HepG2 (cell line): ENCODE measurements around the gene THOP1. TPM values are rescaled to one million over a fixed set of nuclear protein-coding genes. Genes with fewer than 3 reads are reported as not detected.
A peak's percentile ranks its signal among the peaks of the same experiment; 100 is the strongest.

Source experiments
- AKNA ChIP-seq: sonication (generic); formaldehyde crosslinking; IDR thresholded peaks from 2 replicates; pipeline ENCODE4 v1.4.0; 2020; ENCODE audit warnings: missing genetic modification reagents, borderline replicate concordance
- BORCS8-MEF2B ChIP-seq: sonication (generic); formaldehyde crosslinking; IDR thresholded peaks from 2 replicates; pipeline ENCODE4 v1.8.0; 2022; ENCODE audit warnings: mild to moderate bottlenecking, missing genetic modification reagents
- CCAR2 ChIP-seq: fragments of 200-400 bp; formaldehyde crosslinking; optimal IDR thresholded peaks from 2 replicates; pipeline ENCODE3; 2018; ENCODE audit warnings: low read depth, mild to moderate bottlenecking, low read length, moderate library complexity
- ELK4 ChIP-seq: sonication (generic); formaldehyde crosslinking; IDR thresholded peaks from 2 replicates; pipeline ENCODE4 v1.9.0; 2021; ENCODE audit warnings: missing genetic modification reagents, borderline replicate concordance
- KAT7 ChIP-seq: IDR thresholded peaks from 2 replicates; pipeline ENCODE4 v1.6.1; 2018; ENCODE audit warnings: borderline replicate concordance, missing compliant biosample characterization
- NFE2 ChIP-seq: sonication (generic); formaldehyde crosslinking; IDR thresholded peaks from 2 replicates; pipeline ENCODE4 v1.4.0; 2020; ENCODE audit warnings: missing genetic modification reagents
- SAFB2 ChIP-seq: sonication (generic); formaldehyde crosslinking; IDR thresholded peaks from 2 replicates; pipeline ENCODE4 v1.5.1; 2020; ENCODE audit warnings: missing genetic modification reagents, low read depth, mild to moderate bottlenecking, borderline replicate concordance
- SKI ChIP-seq: fragments of 450-650 bp; IDR thresholded peaks from one replicate; pipeline ENCODE4 v1.6.1; 2018; ENCODE audit warnings: mild to moderate bottlenecking; ENCODE audit not compliant: partially characterized antibody
- SMAD1 ChIP-seq: sonication (generic); formaldehyde crosslinking; IDR thresholded peaks from 2 replicates; pipeline ENCODE4 v1.4.0; 2020; ENCODE audit warnings: missing genetic modification reagents, low read depth, mild to moderate bottlenecking, borderline replicate concordance
- ZBTB26 ChIP-seq: IDR thresholded peaks from 2 replicates; pipeline ENCODE4 v1.6.1; 2016; ENCODE audit warnings: missing compliant biosample characterization, missing genetic modification reagents, borderline replicate concordance
- ZBTB42 ChIP-seq: sonication (generic); formaldehyde crosslinking; IDR thresholded peaks from 2 replicates; pipeline ENCODE4 v1.5.0; 2020; ENCODE audit warnings: mild to moderate bottlenecking, missing genetic modification reagents
- ZBTB46 ChIP-seq: sonication (generic); formaldehyde crosslinking; IDR thresholded peaks from 2 replicates; pipeline ENCODE4 v1.4.0; 2020; ENCODE audit warnings: mild to moderate bottlenecking, missing genetic modification reagents, borderline replicate concordance
- ZBTB7B ChIP-seq: sonication (generic); formaldehyde crosslinking; IDR thresholded peaks from 2 replicates; pipeline ENCODE4 v1.4.0; 2020; ENCODE audit warnings: missing genetic modification reagents
- ZFP90 ChIP-seq: sonication (generic); formaldehyde crosslinking; IDR thresholded peaks from 2 replicates; pipeline ENCODE4 v1.8.0; 2022; ENCODE audit warnings: missing genetic modification reagents, mild to moderate bottlenecking, inconsistent platforms, borderline replicate concordance
- ZNF737 ChIP-seq: sonication (generic); formaldehyde crosslinking; IDR thresholded peaks from 2 replicates; pipeline ENCODE4 v1.5.0; 2020; ENCODE audit warnings: missing genetic modification reagents, mild to moderate bottlenecking, borderline replicate concordance
- ZSCAN12 ChIP-seq: sonication (generic); formaldehyde crosslinking; IDR thresholded peaks from 2 replicates; pipeline ENCODE4 v1.9.0; 2021; ENCODE audit warnings: mild to moderate bottlenecking, missing genetic modification reagents
- ZUFSP ChIP-seq: sonication (generic); formaldehyde crosslinking; IDR thresholded peaks from 2 replicates; pipeline ENCODE4 v1.9.0; 2021; ENCODE audit warnings: missing genetic modification reagents, mild to moderate bottlenecking, borderline replicate concordance
- polyA plus RNA-seq, 8 experiments: library from polyadenylated mRNA; depleted of rRNA in 3 of 8; stranded (reverse) in 7 of 8; unstranded in 1 of 8; fragments of >200 nt; fragmentation: Illumina TruSeq in 4 of 8; extraction: Trizol in 4 of 8; gene quantifications; 2 replicates each; pipeline versions ENCODE4 v1.2.1 to v1.2.3, GENCODE V29; 2011 to 2016; ENCODE audit warnings: low read depth in 4 of 8, missing spikeins in 1 of 8, mixed read lengths in 1 of 8; ENCODE audit not compliant: insufficient read depth in 1 of 8
- total RNA-seq, 5 experiments: library from RNA; depleted of rRNA; stranded (reverse); fragments of >200 nt; fragmentation: Illumina TruSeq; extraction: Trizol; gene quantifications; 2 replicates each; pipeline ENCODE4 v1.2.3, GENCODE V29; 2016; ENCODE audit warnings: low read depth in 1 of 5

The THOP1 gene
- total and polyA plus RNA-seq, 2 of the 13 experiments (the other 11 are each of a cell fraction or from before 2014, with no cell fraction given) = 74.4 to 116 TPM

- TF ChIP-seq ZBTB46 (0 out of 2 replicates have a peak, but pooled peaks have one; percentile 22), BORCS8-MEF2B (CRISPR knock-in tag) (peak; percentile 25; the same call in 1 of the 2 replicates), KAT7 (CRISPR knock-in tag) (peak; percentile 58; the same call in 1 of the 2 replicates), ZUFSP (no peak), ZBTB26 (CRISPR knock-in tag) (no peak), SAFB2 (CRISPR knock-in tag) (no peak), ZBTB7B (CRISPR knock-in tag) (0 out of 2 replicates have a peak, but pooled peaks have one; percentile 71), ZFP90 (CRISPR knock-in tag) (no peak; the same call in 1 of the 2 replicates), AKNA (no peak), NFE2 (CRISPR knock-in tag) (no peak), ZNF737 (no peak), ZBTB42 (no peak), SMAD1 (CRISPR knock-in tag) (0 out of 2 replicates have a peak, but pooled peaks have one; percentile 3), ZSCAN12 (CRISPR knock-in tag) (no peak), SKI (peak; percentile 100), ELK4 (CRISPR knock-in tag) (no peak), CCAR2 (no peak)
Observed at GRCh38 chr19:2790557-2791271, 5.4 kb downstream of the THOP1 start (continued).
